OCI-LY7 (cell line): ENCODE data around the gene RBM22. TPM values are rescaled to one million over a fixed set of nuclear protein-coding genes. Genes with fewer than 3 reads are reported as not detected.

Experiments used
- BruUV-seq: library from RNA; stranded (reverse); fragments of 400-500 nt; replicated peaks from 2 replicates; lab custom pipeline; 2021; lab: Mats Ljungman, UMichigan
- CTCF ChIA-PET: fragments of 300-600 bp; sonication (Branson Sonifier 250); formaldehyde crosslinking; loops from one replicate; lab custom pipeline; 2022; ENCODE audit warnings: antibody characterized with exemption; ENCODE audit not compliant: unreplicated experiment; lab: Charles Lee
- POLR2A ChIA-PET: fragments of 300-600 bp; sonication (Branson Sonifier 250); formaldehyde crosslinking; loops from one replicate; lab custom pipeline; 2022; ENCODE audit warnings: antibody characterized with exemption; lab: Charles Lee
- DNase-seq: peaks from one replicate; pipeline ENCODE4 v3.0.0-alpha.2; 2015; ENCODE audit warnings: low spot score
- H2AFZ ChIP-seq: fragments of 200-600 bp; sonication (generic), shearing (Covaris generic); 2 replicates; pipeline ENCODE4 v1.6.1; 2014; ENCODE audit warnings: mild to moderate bottlenecking, antibody characterized with exemption, low read length, moderate library complexity
- H3K27ac ChIP-seq: fragments of 200-600 bp; sonication (generic); 2 replicates; pipeline ENCODE4 v1.5.1; 2014; ENCODE audit warnings: mixed run types, low read depth, mild to moderate bottlenecking, moderate library complexity, low read length, inconsistent platforms; ENCODE audit not compliant: poor library complexity, severe bottlenecking
- H3K36me3 ChIP-seq: fragments of 200-600 bp; sonication (generic); 2 replicates; pipeline ENCODE4 v1.6.1; 2014; ENCODE audit warnings: mild to moderate bottlenecking, antibody characterized with exemption, low read length, moderate library complexity, mixed read lengths; ENCODE audit not compliant: insufficient read depth
- H3K4me1 ChIP-seq: fragments of 200-600 bp; sonication (generic); 2 replicates; pipeline ENCODE4 v1.5.1; 2014; ENCODE audit warnings: mild to moderate bottlenecking, low read length; ENCODE audit not compliant: insufficient read depth, poor library complexity, severe bottlenecking
- H3K4me2 ChIP-seq: fragments of 200-600 bp; sonication (generic); 2 replicates; pipeline ENCODE4 v1.6.1; 2014; ENCODE audit warnings: mild to moderate bottlenecking, low read length
- H3K4me3 ChIP-seq: fragments of 200-600 bp; sonication (generic); 2 replicates; pipeline ENCODE4 v1.5.1; 2014; ENCODE audit warnings: mild to moderate bottlenecking, low read depth, low read length; ENCODE audit not compliant: poor library complexity, severe bottlenecking
- H3K79me2 ChIP-seq: fragments of 200-600 bp; sonication (generic); 2 replicates; pipeline ENCODE4 v1.6.1; 2016; ENCODE audit warnings: low read depth, mild to moderate bottlenecking, low read length, moderate library complexity, mixed read lengths; ENCODE audit not compliant: insufficient read depth
- H3K9me2 ChIP-seq: fragments of 200-600 bp; sonication (generic); 2 replicates; pipeline ENCODE4 v1.6.1; 2016; ENCODE audit warnings: mild to moderate bottlenecking, low read length, mixed read lengths; ENCODE audit not compliant: insufficient read depth
- H3K9me3 ChIP-seq: fragments of 200-600 bp; sonication (generic); 2 replicates; pipeline ENCODE4 v1.6.1; 2014; ENCODE audit warnings: mild to moderate bottlenecking, mixed run types, low read length, mixed read lengths
- H4K20me1 ChIP-seq: fragments of 200-600 bp; sonication (generic); 2 replicates; pipeline ENCODE4 v1.6.1; 2014; ENCODE audit warnings: mild to moderate bottlenecking, antibody characterized with exemption, low read length, moderate library complexity, mixed read lengths; ENCODE audit not compliant: insufficient read depth
- CTCF ChIP-seq: fragments of 200-600 bp; sonication (generic); conservative IDR thresholded peaks from 2 replicates; pipeline ENCODE4 v1.5.1; 2014; ENCODE audit warnings: mild to moderate bottlenecking, antibody characterized with exemption, low read length, moderate library complexity, mixed read lengths
- EZH2phosphoT487 ChIP-seq: fragments of 200-600 bp; sonication (generic); IDR thresholded peaks from 2 replicates; pipeline ENCODE4 v1.6.1; 2018; ENCODE audit warnings: low read depth, borderline replicate concordance, mild to moderate bottlenecking, mixed run types, antibody characterized with exemption, low read length, moderate library complexity, mixed read lengths
- intact Hi-C: fragments of 100-400 bp; cut with micrococcal nuclease; formaldehyde crosslinking; loops from one replicate; pipeline ENCODE4 v1.10.0; 2022; ENCODE audit not compliant: unreplicated experiment
- total RNA-seq, 2 experiments: library from RNA; depleted of rRNA in 1 of 2; stranded (reverse); fragments of >200 nt in 1 of 2; shearing (Covaris generic) in 1 of 2; gene quantifications; 2 replicates each; pipeline ENCODE4 v1.2.3, GENCODE V29; 2014 to 2022

Gene RBM22
- total RNA-seq, 2 experiments from 2014 or later, result 45.6 to 46.7 TPM

- Histone ChIP-seq H3K4me1 (peaks cover 11% of the 10 kb centered on the region), H3K36me3 (no peaks in the 10 kb centered on the region), H3K27ac (no peak overlapping the region), H3K9me2 (no peaks in the 10 kb centered on the region), H4K20me1 (no peaks in the 10 kb centered on the region), H3K9me3 (no peaks in the 10 kb centered on the region), H2AFZ (peak overlapping the region; percentile 99), H3K79me2 (no peaks in the 10 kb centered on the region), H3K4me2 (peak overlapping the region; percentile 94), H3K4me3 (peak overlapping the region; percentile 70)
- intact Hi-C loops, result loop anchor here (1.0 kb wide), 2 partner anchors 95 to 197 kb away; no protein-coding TSS in a partner anchor
- CTCF ChIA-PET, result interaction anchor here (0.8 to 1.3 kb wide), 6 partner anchors 13 to 197 kb away, joined by 3 to 4 read pairs (median 3); partner anchors contain the start of gene RBM22
- peak; percentile 56 for TF ChIP-seq CTCF
- TF ChIP-seq EZH2phosphoT487, result no peak
- BruUV-seq, result no TSS peak
- POLR2A ChIA-PET, result interaction anchor here (0.6 to 1.7 kb wide), 6 partner anchors 11 to 757 kb away, joined by 3 to 6 read pairs (median 4); partner anchors contain the start of gene RBM22
- DNase-seq, result peak; percentile 84
Measured at GRCh38 chr5:150656191-150657132, 44.4 kb downstream of the RBM22 start.

GRCh38 chr5:150655221-150655620 is 45.6 kb downstream of the RBM22 start:
- H3K27ac ChIP-seq, result no peak overlapping the region
- intact Hi-C loops, result no loop called here
- H3K36me3 ChIP-seq, result no peaks in the 10 kb centered on the region
- no peaks in the 10 kb centered on the region for H3K9me3 ChIP-seq
- no peak overlapping the region for H2AFZ ChIP-seq
- ChIA-PET POLR2A (interaction anchor here (1.7 kb wide), 1 partner anchor 10 kb away, joined by 4 read pairs; no protein-coding TSS in a partner anchor), CTCF (interaction anchor here (0.6 to 1.3 kb wide), 3 partner anchors 11 to 98 kb away, joined by 3 read pairs; no protein-coding TSS in a partner anchor)
- no peaks in the 10 kb centered on the region for H3K79me2 ChIP-seq
- no peaks in the 10 kb centered on the region for H3K9me2 ChIP-seq
- DNase-seq, result no peak
- no peak overlapping the region for H3K4me2 ChIP-seq
- TF ChIP-seq CTCF (no peak), EZH2phosphoT487 (no peak)
- H3K4me1 ChIP-seq, result peaks cover 11% of the 10 kb centered on the region
- no peaks in the 10 kb centered on the region for H4K20me1 ChIP-seq
- BruUV-seq, result no TSS peak
- no peak overlapping the region for H3K4me3 ChIP-seq
